HG03558 (cell line): ENCODE data around the gene KRT16.
"Not testable (repeated sequence)": the region's sequence is repeated elsewhere in the genome, so short reads cannot be mapped to it uniquely, and the experiment has no call there.

Experiments
- ATAC-seq: cut with Tn5 transposase; IDR thresholded peaks from one replicate; pipeline ENCODE4 v1.9.1; 2021; ENCODE audit warnings: moderate number of reproducible peaks; ENCODE audit not compliant: unreplicated experiment; ENCODE audit errors: extremely low read depth

KRT16 gene

GRCh38 chr17:41629316-41629715 is 16.7 kb upstream of the KRT16 start:
- ATAC-seq, result no peak

- not testable (repeated sequence) for ATAC-seq
These were observed 16.2 kb upstream of the KRT16 start for GRCh38 chr17:41628621-41629255.

- ATAC-seq, result not testable (repeated sequence)
These were observed 15.5 kb upstream of the KRT16 start for GRCh38 chr17:41628073-41628370.

- ATAC-seq, result no peak
These were observed 14.9 kb upstream of the KRT16 start for GRCh38 chr17:41627316-41628072.

GRCh38 chr17:41626914-41627295 is 14.3 kb upstream of the KRT16 start:
- ATAC-seq, result not testable (repeated sequence)

GRCh38 chr17:41626028-41626913 is 13.7 kb upstream of the KRT16 start:
- not testable (repeated sequence) for ATAC-seq

- no peak for ATAC-seq
These were observed 13.0 kb upstream of the KRT16 start for GRCh38 chr17:41625602-41626001.

GRCh38 chr17:41624208-41625101 is 11.9 kb upstream of the KRT16 start, which contains the start of gene KRT17:
Gene KRT17, minus strand, starts transcription at chr17:41624575. Its CDS starts 66 bp downstream, at chr17:41624509.
- ATAC-seq, result no peak

- ATAC-seq, result not testable (repeated sequence)
These were observed 10.8 kb upstream of the KRT16 start for GRCh38 chr17:41623184-41623861.

GRCh38 chr17:41622340-41623183 is 10.0 kb upstream of the KRT16 start:
- ATAC-seq, result not testable (repeated sequence)

GRCh38 chr17:41621916-41622315 is 9.3 kb upstream of the KRT16 start:
- ATAC-seq, result no peak

GRCh38 chr17:41621435-41621817 is 8.9 kb upstream of the KRT16 start:
- ATAC-seq, result not testable (repeated sequence)

- ATAC-seq, result no peak
These were observed 8.2 kb upstream of the KRT16 start for GRCh38 chr17:41620583-41621434.

GRCh38 chr17:41619927-41620582 is 7.5 kb upstream of the KRT16 start:
- not testable (repeated sequence) for ATAC-seq

- ATAC-seq, result no peak
These were observed 6.7 kb upstream of the KRT16 start for GRCh38 chr17:41619036-41619926.

GRCh38 chr17:41618341-41619035 is 5.9 kb upstream of the KRT16 start:
- ATAC-seq, result no peak
